NOMO-1 treated with DMSO at 0.1 percent for 48 hours (cell line): ENCODE measurements around the gene SERTAD1.

Experiments used
- DNase-seq: peaks from one replicate; lab custom pipeline; 2025; ENCODE audit not compliant: unreplicated experiment; lab: John Stamatoyannopoulos, UW

Gene SERTAD1

DNA sequence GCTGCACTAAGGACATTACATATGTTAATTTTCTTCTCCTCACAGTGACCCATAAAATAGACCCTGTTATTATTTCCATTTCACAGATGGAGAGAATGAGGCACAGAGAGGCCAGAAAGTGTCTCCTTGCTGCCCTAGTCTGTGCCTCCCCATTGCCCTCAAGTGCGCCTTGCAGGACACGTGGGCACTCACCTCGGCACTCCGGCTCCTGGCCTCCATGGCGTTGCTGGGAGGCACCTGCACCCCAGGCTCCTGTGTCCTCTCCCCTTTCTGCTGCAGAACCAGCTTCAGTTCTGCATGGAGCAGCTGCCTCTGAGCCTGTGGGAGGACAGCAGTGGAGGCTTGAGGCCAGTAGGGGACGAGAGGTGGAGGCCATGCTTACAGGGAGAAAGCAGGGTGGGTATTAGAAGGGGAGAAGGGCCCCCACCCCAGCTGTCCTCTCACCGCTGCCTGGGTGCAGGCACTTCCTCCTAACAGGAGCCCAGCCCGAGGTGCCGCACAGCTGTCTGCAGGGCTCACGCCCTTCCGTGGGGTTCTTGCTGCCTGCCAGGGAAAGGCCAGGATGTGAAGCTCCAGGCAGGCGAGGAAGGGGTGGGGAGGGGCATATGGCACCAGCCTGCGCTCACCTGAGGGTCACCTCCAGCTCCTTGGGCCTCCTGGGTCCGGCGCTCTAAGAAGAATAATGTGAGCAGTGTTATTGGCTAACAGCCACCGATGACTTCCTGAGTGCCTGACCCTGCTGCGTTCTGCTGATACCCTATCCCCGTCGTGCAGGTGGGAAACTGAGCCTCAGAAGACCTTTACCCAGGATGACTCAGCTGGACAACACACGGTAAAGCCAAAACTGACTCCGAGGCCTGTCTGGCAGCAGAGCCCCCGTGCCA lies 17.8 kb downstream of the SERTAD1 start:
- no peak for DNase-seq

DNA sequence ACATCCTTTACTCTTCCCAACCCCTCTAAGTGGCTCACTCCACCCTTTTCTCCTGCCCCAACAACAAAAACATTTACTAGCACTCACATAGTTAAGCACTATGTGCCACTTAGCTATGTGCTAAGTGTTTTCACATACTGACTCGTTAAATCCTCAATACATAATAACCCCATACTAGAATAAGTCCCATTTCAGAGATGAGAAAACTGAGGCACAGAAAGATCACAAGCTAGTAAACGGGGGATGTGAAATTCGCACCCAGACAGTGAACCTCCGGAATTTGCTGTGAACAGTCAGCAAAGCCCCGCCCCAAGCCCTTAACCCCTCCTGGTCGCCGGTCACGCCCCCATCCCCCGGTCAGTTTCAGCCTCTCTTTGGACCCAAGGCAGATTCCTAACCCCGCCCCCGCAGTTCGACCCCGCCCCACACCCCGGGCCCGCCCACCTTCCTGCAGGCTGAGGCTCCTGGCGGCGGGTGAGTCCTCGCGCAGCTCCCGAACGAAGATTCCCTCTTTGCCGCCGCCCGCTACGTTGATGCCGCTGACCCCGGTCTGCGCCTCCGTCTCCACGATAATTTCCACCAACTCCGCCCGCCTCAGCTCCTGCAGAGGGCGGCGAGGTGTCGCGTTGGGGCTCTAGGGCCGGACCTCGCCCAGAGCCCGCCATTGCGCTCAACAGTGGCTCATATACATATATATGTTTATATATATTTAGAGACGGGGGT lies 22.4 kb downstream of the SERTAD1 start:
- peak; percentile 87 for DNase-seq

DNA sequence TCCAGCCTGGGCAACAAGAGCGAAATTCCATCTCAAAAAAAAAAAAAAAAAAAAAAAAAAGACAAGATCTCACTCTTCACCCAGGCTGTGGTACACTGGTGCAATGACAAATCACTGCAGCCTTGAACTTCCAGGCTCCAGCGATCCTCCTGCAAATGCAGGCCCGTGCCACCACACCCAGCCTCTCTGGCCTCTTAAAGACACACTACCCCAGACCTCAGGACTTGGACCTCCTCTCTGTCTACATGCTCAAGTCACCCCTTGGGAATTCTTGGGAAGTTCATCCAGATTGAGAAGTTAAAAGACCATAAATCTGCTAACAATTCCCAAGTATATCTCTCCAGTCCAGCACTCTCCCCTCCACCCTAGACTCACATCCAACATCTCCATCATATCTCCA lies 25.2 kb downstream of the SERTAD1 start:
- no peak for DNase-seq

DNA sequence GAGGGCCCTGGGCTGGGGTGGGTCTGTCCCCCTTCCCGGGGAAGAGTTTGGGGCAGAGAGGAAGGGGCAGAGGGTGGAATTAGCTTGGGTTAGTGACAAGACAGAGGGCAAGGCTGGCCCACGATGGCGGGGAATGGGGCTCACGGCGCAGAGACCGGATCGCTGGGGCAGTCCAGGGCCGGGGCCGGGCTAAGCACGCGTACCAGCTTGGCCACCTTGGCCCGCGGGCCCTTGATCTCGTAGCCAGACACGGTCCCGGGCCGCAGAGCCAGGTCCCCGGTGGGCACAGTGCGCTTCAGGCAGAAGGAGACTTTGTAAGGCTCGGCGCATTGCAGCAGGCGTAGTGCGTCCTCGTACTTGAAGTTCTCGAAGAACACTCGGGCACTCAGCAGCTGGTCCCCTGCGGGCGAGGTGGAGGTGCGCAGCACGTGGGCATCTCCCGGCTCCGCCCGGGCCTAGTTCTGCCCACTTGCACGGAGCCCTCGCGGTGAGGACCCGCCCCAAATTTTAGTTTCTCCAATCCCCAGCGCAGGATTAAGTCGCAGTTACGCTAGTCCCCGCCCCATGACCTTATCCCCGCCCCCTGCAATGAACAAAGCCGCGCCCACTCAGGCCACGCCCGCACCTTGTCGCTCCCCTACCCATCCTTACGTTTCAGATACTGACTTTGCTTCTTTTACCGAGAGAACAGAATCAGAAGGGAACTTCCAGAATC lies 27.2 kb downstream of the SERTAD1 start:
- DNase-seq: no peak

DNA sequence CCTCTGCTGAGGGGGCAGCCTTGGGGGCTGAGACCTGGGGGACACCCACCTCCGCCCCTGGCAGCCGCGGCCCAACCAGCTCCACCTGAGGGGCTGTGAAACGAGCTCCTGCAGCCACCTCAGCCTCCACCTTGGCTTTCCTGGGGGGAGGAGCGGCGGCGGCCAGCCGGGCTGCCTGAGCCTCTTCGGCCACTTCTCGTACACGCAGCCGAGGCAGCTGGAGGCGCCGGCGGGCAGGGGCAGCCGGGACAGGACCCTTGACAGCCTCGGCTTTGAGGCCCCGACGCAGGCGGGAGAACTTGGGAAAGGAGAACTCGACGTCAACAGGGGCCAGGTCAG lies 28.3 kb downstream of the SERTAD1 start:
- DNase-seq: no peak

DNA sequence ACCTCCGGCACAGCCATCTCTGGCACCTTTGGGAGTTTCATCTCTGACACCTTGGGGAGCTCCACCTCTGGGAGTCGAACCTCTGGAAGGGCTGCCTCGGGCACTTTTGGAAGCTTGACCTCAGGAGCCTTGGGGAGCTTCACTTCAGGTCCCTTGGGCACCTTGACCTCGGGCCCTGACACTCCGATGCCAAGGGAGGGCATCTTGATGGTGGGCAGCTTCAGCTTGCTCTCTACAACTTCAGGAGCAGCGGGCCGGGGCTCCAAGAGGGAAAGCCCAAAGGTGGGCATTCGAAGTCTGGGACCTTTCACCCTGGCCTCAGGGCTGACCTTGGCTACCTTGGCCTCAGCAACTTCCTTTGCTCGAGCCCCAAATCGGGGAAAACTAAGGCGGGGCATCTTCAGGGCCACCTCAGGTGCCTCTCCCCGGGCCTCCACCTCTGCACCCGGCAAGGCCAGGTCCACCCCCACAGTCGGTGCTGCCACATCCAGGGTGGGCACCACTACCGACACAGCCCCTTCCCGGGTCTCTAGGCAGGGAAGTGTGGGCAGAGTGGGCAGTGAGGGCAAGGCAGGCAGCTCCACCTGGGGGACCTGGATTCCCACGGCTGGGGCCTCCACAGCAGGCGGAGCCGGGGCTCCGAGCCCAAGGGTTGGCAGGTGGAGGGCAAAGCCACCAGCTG lies 28.8 kb downstream of the SERTAD1 start:
- no peak for DNase-seq

DNA sequence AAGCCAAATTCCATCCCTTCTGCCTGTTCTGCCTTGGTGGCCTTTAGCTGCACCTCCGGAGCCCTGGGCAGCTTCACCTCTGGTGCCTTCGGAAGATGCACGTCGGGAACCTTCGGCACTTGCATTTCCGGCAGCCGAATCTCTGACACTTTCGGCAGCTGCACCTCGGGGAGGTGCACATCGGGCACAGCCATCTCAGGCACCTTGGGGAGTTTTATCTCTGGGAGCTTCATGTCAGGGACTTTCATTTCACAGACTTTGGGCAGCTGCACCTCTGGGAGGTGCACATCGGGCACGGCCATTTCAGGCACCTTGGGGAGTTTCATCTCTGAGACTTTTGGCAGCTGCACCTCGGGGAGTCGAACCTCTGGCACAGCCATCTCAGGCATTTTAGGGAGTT lies 29.8 kb downstream of the SERTAD1 start:
- DNase-seq: no peak

DNA sequence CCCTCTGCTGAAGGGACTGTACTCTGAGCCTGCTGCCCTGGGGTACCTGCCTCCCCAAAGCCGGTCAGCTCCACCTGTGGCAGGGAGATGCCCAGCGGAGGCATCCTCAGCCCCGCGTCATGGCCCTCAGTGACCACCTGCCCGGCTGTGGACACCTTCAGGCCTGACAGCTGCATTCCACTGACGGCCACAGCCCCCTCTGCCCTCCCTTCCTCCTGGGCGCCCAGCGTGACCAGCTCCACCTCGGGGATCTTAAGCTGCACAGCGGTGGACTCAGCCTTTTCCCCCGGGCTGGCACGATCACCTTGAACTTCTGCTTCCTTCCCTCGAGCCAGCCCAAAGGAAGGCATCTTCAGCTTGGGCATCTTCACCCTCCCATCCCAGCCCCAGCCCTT lies 31.0 kb downstream of the SERTAD1 start:
- DNase-seq: no peak

DNA sequence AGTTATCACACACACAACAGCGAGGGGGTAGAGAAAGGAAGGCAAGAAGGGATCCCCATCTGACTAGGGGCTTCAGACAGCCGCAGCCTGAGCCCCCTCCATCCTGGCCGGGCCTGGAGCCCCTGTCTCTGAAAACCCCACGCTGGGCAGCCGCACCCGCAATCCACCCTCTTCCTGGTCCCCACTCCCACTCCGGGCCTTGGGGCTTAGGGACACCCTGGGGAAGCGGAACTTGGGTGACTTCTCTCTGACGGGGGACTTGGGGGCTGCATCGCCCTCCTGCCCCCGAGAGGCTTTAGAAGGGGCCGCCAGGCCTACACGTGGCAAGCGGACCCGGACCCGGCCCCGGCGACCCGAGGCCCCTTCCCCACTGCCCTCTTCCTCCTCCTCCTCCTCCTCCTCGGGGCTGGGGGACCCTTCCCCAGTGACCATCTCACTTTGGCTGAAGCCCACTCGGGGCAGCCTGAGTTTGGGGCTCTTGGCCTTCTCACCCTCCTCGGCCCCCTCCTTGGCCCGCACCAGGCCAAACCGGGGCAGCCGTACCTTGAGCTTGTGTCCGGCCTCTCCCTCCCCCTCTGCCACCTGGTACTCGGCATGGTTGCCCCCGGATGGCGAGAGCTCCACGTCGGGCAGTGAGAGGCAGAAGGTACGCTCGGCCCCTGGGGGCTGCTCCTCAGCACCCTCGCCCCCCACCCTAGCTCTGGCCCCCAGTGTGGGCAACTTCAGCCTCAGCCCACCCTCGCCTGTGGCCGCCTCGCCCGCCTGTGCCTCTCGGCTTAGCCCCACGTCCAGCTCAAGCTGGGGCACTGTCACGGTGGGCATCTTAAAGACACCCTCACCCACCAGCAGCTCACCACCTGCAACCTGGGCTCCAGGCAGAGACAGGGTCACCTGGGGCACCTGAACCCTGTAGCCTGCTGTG lies 31.6 kb downstream of the SERTAD1 start:
- DNase-seq: no peak

DNA sequence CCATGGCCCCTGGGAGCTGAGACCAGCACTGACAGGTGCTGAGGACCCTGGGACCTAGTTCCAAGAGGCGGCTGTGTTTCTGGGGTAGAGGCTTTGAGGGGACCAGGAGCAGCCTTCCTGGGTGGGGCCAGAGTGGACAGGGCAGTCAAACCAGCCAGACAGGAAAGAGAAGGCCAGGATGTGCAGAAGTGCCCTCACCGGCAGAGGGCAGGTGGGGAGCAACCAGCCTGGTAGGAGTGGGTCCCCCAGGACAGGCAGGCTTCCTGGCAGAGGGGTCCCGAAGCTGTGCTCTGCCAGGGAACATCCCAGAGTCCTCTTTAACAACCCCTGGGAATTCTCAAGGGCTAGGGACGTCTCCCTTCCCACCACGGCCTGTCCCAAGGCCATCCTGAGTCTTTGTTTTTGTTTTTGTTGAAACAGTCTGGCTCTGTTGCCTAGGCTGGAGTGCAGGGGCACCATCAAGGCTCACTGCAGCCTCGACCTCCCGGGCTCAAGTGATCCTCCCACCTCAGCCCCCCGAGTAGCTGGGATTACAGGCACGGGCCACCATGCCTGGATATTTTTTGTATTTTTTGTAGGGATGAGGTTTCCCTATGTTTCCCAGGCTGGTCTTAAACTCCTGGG lies 32.8 kb downstream of the SERTAD1 start:
- DNase-seq: no peak

DNA sequence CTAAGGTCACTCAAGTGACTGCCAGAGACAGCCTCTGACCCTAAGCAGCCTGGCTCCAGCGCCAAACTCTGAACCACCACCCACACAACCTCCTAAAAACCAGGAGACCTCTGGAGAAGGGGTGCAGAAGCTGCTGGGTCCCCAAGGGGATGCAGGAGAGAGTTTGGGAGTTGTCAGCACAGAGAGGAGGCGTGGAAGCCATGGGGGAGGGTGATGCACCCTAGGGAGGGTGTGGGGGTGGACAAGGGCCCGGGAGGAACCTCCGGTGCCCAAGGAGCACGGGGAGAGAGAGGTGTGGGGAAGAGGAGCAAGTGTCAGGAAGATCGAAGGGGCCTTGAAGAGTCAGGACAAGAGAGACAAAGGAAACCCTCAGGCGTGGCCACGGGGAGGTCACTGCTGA lies 33.7 kb downstream of the SERTAD1 start:
- no peak for DNase-seq

DNA sequence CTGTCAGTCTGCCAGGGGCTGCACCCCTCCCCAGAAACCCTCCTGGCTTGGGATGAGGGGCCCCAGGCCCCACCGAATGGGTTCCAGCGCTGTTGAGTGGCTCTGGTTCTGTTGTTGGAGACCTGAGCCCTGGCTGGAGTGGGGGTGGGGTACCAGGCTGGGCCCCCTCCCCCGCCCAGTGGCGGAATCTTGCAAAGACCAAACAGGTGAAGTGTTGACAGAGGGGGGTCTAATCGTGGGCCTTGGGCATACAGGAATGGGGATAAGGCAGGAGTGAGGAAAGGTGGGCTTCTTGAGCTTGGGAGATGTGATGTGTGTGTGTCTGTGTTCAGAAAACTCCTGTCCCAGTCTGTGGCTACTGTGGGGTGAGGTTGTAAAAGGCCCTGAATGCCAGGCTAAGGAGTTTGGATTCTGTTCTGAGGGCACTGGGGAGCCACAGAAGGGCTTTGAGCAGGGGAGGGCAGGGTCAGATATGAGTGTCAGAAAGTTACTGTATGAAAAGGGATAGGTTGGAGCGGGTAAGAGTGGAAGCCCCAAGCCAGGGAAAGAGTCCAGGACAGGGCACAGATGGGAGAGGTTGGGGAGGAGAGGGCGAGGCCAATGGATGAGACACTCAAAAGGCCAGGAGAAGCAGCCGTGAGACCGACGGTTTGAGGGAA lies 35.6 kb downstream of the SERTAD1 start, which contains the start of gene HIPK4:
HIPK4 (minus strand) TSS at position 98 of the 659 bp plus-strand sequence. CDS start 279 bp downstream, outside the sequence.
- no peak for DNase-seq

DNA sequence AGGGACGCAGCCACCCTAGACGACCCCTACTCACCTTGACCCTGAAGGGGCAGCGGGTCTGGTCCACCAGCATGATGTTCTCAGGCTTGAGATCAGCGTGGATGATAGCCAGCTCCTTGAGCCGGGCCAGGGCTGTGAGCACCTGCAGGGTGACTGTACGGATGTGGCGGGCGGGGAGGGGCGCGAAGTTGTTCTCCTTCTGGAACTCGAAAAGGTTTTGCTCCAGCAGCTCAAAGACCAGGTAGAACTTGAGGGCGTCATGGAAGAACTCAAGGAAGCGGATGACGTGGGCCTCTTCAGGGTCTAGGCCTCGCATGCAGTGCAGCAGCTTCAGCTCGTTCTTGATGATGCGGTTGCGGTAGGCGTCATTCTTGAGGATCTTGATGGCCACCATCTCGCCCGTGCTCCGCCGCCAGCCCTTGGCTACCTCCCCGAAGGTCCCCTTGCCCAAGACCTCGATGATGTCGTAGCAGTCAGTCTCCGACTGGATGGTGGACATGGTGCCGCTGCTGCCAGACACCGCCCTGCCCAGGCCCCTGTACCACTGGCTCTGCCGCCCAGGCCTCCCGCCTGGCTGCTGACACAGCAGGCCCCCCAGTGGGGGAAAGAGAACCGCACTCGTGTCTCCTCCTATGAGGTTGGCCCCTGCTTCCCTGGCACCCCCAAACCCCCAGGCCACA lies 36.2 kb downstream of the SERTAD1 start:
- DNase-seq: no peak

DNA sequence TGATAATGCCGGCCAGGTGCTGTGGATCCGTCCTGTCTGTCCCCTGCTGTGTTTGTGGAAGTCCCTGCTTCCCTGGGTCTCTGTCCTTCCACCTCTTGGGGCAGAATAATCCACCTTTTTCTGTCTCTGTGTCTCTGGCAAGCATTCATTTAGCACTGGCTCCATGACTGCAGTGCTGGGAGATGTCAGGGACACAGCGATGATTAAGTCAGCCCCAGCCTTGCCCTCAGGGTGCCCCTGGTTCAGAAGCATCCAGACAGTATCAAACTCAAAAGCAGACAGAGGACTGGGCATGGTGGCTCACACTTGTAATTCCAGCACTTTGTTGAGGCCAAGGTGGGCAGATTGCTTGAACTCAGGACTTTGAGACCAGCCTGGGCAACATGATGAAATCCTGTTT lies 37.3 kb downstream of the SERTAD1 start:
- DNase-seq: no peak

DNA sequence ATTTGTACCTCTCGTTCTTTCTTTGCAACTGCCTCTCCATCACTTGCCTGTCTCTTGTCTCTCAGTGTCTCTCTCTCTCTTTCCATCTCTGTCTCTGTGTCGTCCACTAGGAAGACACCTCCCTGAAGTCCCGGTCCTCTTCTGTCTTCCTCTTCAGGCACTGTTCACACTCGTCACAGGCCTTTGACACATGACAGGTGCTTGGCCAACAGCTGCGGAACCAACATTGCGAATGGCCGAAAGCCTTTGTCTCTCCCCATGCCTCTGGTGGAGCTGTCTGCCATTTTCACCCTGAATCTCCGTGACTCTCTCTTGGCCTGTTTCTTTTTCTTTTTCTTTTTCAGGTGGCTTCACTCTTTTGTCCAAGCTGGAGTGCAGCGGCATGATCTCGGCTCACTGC lies 38.6 kb downstream of the SERTAD1 start:
- DNase-seq: no peak

DNA sequence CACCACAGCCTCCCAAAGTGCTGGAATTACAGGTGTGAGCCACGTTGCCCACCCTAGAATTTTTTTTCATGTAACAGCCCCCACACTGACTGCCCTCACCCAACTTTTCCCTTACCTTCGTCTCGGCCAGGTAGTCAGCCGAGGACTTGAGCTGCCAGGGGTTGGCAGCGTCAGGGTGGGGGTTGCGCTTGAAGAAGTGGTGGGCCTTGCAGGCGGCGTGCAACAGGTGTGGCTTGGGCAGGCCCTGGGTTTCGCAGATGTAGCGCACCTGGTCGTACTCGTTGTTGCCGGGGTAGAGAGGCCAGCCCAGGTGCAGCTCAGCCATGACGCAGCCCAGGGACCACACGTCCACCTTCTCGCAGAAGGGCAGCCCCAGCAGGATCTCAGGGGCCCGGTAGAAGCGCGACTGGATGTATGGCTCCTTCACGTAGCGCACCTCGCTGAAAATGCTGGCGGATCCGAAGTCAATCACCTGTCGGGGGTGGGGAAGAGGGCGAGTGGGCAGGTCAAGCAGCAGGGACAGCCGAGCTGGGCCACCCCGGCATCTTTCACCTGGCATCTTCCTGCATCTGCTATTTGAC lies 42.0 kb downstream of the SERTAD1 start:
- no peak for DNase-seq

DNA sequence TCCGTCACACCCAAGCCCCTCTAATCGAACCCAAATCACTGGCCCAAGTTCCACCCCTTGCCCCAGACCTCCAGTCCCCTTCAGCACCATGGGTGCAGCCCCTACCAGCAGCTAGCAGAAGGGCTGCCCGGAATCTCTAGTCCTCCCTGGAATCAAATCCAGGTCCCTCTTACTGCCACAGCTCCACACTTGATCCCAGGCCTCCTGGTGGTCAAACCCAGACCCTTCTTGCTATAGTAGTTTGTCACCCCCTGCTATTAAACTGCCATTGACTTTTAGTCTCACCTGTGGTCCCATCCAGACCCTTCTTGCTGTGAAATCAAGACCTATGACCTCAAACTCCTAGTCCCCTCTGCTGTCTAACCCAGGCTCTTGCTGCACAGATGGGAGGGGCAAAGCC lies 44.5 kb downstream of the SERTAD1 start:
- DNase-seq: no peak
